ENCODE measurements around the gene DBH. TPM values are rescaled to one million over a fixed set of nuclear protein-coding genes. Genes with fewer than 3 reads are reported as not detected.

The DBH gene
- polyA plus RNA-seq, 3 donors, result not detected

GRCh38 chr9:133665096-133665495 lies 28.9 kb downstream of the DBH start:
- H4K20me1 ChIP-seq (ENCODE audit: insufficient read depth, low read length), result no peaks in the 10 kb centered on the region
- intact Hi-C loops (cut with micrococcal nuclease), result no loop called here
- no peaks in the 10 kb centered on the region for H3K9me3 ChIP-seq (replicated peaks in 1 of 2; ENCODE audit: control insufficient read depth in 1 of 2, insufficient read depth in 1 of 2, low read length in 2 of 2)
- no peak for DNase-seq
- Mint-ChIP-seq H3K4me1 (no peaks in the 10 kb centered on the region), H3K9me3 (peaks cover 0 to 2% (median 0%) of the 10 kb centered on the region in 7 donors), H3K4me3 (no peak overlapping the region), H3K36me3 (no peaks in the 10 kb centered on the region), H3K27me3 (ENCODE audit: low read depth in 3 of 3) (peaks cover 9 to 16% (median 13%) of the 10 kb centered on the region in 3 donors), H3K27ac (no peak overlapping the region)
- H3K36me3 ChIP-seq (replicated peaks in 1 of 2; ENCODE audit: control insufficient read depth in 1 of 2, insufficient read depth in 2 of 2, low read length in 2 of 2), result no peaks in the 10 kb centered on the region
- TF ChIP-seq CTCF (IDR thresholded peaks at IDR 0.05), result no peak
- H3K27ac ChIP-seq (ENCODE audit: low read depth in 1 of 2, low read length in 2 of 2), result no peak overlapping the region
- H3K9ac ChIP-seq (ENCODE audit: insufficient read depth, low read length, poor library complexity, severe bottlenecking), result no peak overlapping the region
- no peaks in the 10 kb centered on the region for H3K79me2 ChIP-seq (ENCODE audit: insufficient read depth, low read length)
- WGBS (ENCODE audit: insufficient coverage), result 97% methylated on average over 9 of the region's 13 CpGs
- H3K4me2 ChIP-seq (replicated peaks; ENCODE audit: extremely low read depth, low read length, poor library complexity, severe bottlenecking), result no peak overlapping the region
- H3K4me1 ChIP-seq (ENCODE audit: control insufficient read depth in 1 of 2, insufficient read depth in 2 of 2, low read length in 2 of 2), result no peaks in the 10 kb centered on the region
- no peak overlapping the region for H2AFZ ChIP-seq (ENCODE audit: insufficient read depth, low read depth, low read length, poor library complexity, severe bottlenecking)
- no peak overlapping the region for H3K4me3 ChIP-seq (replicated peaks in 1 of 3; ENCODE audit: low read depth in 2 of 3, low read length in 3 of 3)
- H3K27me3 ChIP-seq (ENCODE audit: control insufficient read depth in 2 of 2, insufficient read depth in 2 of 2, low read length in 2 of 2), result peaks cover 0 to 3% of the 10 kb centered on the region in 2 donors

GRCh38 chr9:133665535-133665934 lies 29.4 kb downstream of the DBH start:
- Mint-ChIP-seq H3K4me1 (no peaks in the 10 kb centered on the region), H3K27ac (no peak overlapping the region), H3K4me3 (no peak overlapping the region), H3K36me3 (no peaks in the 10 kb centered on the region), H3K9me3 (peaks cover 0 to 2% (median 0%) of the 10 kb centered on the region in 7 donors), H3K27me3 (ENCODE audit: low read depth in 3 of 3) (peaks cover 5 to 12% (median 9%) of the 10 kb centered on the region in 3 donors)
- no peaks in the 10 kb centered on the region for H3K79me2 ChIP-seq (ENCODE audit: insufficient read depth, low read length)
- no peak overlapping the region for H3K4me2 ChIP-seq (replicated peaks; ENCODE audit: extremely low read depth, low read length, poor library complexity, severe bottlenecking)
- DNase-seq, result no peak
- no peaks in the 10 kb centered on the region for H4K20me1 ChIP-seq (ENCODE audit: insufficient read depth, low read length)
- no peak overlapping the region for H2AFZ ChIP-seq (ENCODE audit: insufficient read depth, low read depth, low read length, poor library complexity, severe bottlenecking)
- no peak overlapping the region for H3K27ac ChIP-seq (ENCODE audit: low read depth in 1 of 2, low read length in 2 of 2)
- TF ChIP-seq CTCF (IDR thresholded peaks at IDR 0.05), result no peak
- H3K27me3 ChIP-seq (ENCODE audit: control insufficient read depth in 2 of 2, insufficient read depth in 2 of 2, low read length in 2 of 2), result no peaks in the 10 kb centered on the region
- intact Hi-C loops (cut with micrococcal nuclease), result no loop called here
- no peak overlapping the region for H3K4me3 ChIP-seq (replicated peaks in 1 of 3; ENCODE audit: low read depth in 2 of 3, low read length in 3 of 3)
- H3K9me3 ChIP-seq (replicated peaks in 1 of 2; ENCODE audit: control insufficient read depth in 1 of 2, insufficient read depth in 1 of 2, low read length in 2 of 2), result no peaks in the 10 kb centered on the region
- no peak overlapping the region for H3K9ac ChIP-seq (ENCODE audit: insufficient read depth, low read length, poor library complexity, severe bottlenecking)
- no peaks in the 10 kb centered on the region for H3K36me3 ChIP-seq (replicated peaks in 1 of 2; ENCODE audit: control insufficient read depth in 1 of 2, insufficient read depth in 2 of 2, low read length in 2 of 2)
- no peaks in the 10 kb centered on the region for H3K4me1 ChIP-seq (ENCODE audit: control insufficient read depth in 1 of 2, insufficient read depth in 2 of 2, low read length in 2 of 2)
- over 99% methylated on average over 9 of the region's 12 CpGs for WGBS (ENCODE audit: insufficient coverage)

All from CD14-positive monocyte (primary cell).